A673 (cell line): Measurements from ENCODE around the gene ADCY6. TPM values are rescaled to one million over a fixed set of nuclear protein-coding genes. Genes with fewer than 3 reads are reported as not detected.
A peak's percentile ranks its signal among the peaks of the same experiment; 100 is the strongest.

ENCODE experiments used
- BruUV-seq: library from RNA; stranded (reverse); fragments of 400-500 nt; replicated peaks from 2 replicates; lab custom pipeline; 2021; lab: Mats Ljungman, UMichigan
- CTCF ChIA-PET: fragments of 300-600 bp; sonication (Branson Sonifier 250); formaldehyde crosslinking; loops from one replicate; lab custom pipeline; 2022; ENCODE audit warnings: antibody characterized with exemption; lab: Charles Lee
- POLR2A ChIA-PET: fragments of 300-600 bp; sonication (Branson Sonifier 250); formaldehyde crosslinking; loops from one replicate; lab custom pipeline; 2022; ENCODE audit warnings: antibody characterized with exemption; ENCODE audit not compliant: low non-redundant PET; lab: Charles Lee
- DNase-seq: peaks from one replicate; pipeline ENCODE4 v3.0.0-alpha.2; 2015; ENCODE audit warnings: low spot score
- H3K27ac ChIP-seq: fragments of 200-600 bp; sonication (generic); 2 replicates; pipeline ENCODE4 v1.5.1; 2016; ENCODE audit warnings: mixed run types, low read depth, mild to moderate bottlenecking, mixed read lengths, antibody characterized with exemption, low read length; ENCODE audit not compliant: poor library complexity, severe bottlenecking
- H3K27me3 ChIP-seq: fragments of 200-600 bp; sonication (generic); replicated peaks from 2 replicates; pipeline ENCODE4 v1.6.1; 2017; ENCODE audit warnings: mixed run types, low read depth, mild to moderate bottlenecking, mixed read lengths, antibody characterized with exemption, low read length; ENCODE audit not compliant: insufficient read depth, poor library complexity
- H3K36me3 ChIP-seq: fragments of 200-600 bp; sonication (generic); 2 replicates; pipeline ENCODE4 v1.6.1; 2016; ENCODE audit warnings: mixed run types, mild to moderate bottlenecking, mixed read lengths, antibody characterized with exemption, low read length; ENCODE audit not compliant: insufficient read depth, poor library complexity, severe bottlenecking
- H3K4me1 ChIP-seq: fragments of 200-600 bp; sonication (generic); 2 replicates; pipeline ENCODE4 v1.6.1; 2017; ENCODE audit warnings: mixed run types, mild to moderate bottlenecking, mixed read lengths, antibody characterized with exemption, low read length; ENCODE audit not compliant: insufficient read depth, poor library complexity, severe bottlenecking
- H3K4me3 ChIP-seq: fragments of 200-600 bp; sonication (generic); 2 replicates; pipeline ENCODE4 v1.5.1; 2016; ENCODE audit warnings: low read depth, mixed run types, mild to moderate bottlenecking, mixed read lengths, low read length; ENCODE audit not compliant: poor library complexity, severe bottlenecking
- H3K9me3 ChIP-seq: fragments of 200-600 bp; sonication (generic); 2 replicates; pipeline ENCODE4 v1.6.1; 2016; ENCODE audit warnings: mixed run types, low read depth, mild to moderate bottlenecking, mixed read lengths, antibody characterized with exemption, low read length; ENCODE audit not compliant: poor library complexity, severe bottlenecking
- CTCF ChIP-seq: fragments of 300-800, 200-600 bp; sonication (generic); conservative IDR thresholded peaks from 2 replicates; pipeline ENCODE4 v1.5.1; 2017; ENCODE audit warnings: low read depth, mild to moderate bottlenecking, antibody characterized with exemption, low read length, moderate library complexity, mixed read lengths
- EZH2 ChIP-seq: fragments of 200-600 bp; sonication (generic); IDR thresholded peaks from 2 replicates; pipeline ENCODE4 v1.6.1; 2017; ENCODE audit warnings: borderline replicate concordance, low read depth, mild to moderate bottlenecking, mixed read lengths, antibody characterized with exemption, low read length; ENCODE audit not compliant: poor library complexity, severe bottlenecking
- intact Hi-C: fragments of 100-400 bp; cut with micrococcal nuclease; formaldehyde crosslinking; loops from one replicate; pipeline ENCODE4 v1.10.0; 2022; ENCODE audit not compliant: unreplicated experiment
- total RNA-seq: library from RNA; stranded (reverse); gene quantifications from 2 replicates; pipeline ENCODE4 v1.2.3, GENCODE V29; 2021

Gene ADCY6
- total RNA-seq, 1 experiment from 2014 or later, result 6.8 TPM

- no peaks in the 10 kb centered on the region for H3K27me3 ChIP-seq
- ChIA-PET POLR2A (no interaction called here), CTCF (interaction anchor here (0.6 kb wide), 1 partner anchor 164 kb away, joined by 4 read pairs; no protein-coding TSS in a partner anchor)
- BruUV-seq, result no TSS peak
- no peaks in the 10 kb centered on the region for H3K36me3 ChIP-seq
- H3K4me3 ChIP-seq, result no peak overlapping the region
- DNase-seq, result no peak
- intact Hi-C loops, result no loop called here
- H3K4me1 ChIP-seq, result peaks cover 10% of the 10 kb centered on the region
- TF ChIP-seq EZH2 (no peak), CTCF (no peak)
- H3K9me3 ChIP-seq, result no peaks in the 10 kb centered on the region
- peak overlapping the region; percentile 16 for H3K27ac ChIP-seq
Observed at GRCh38 chr12:48780381-48781025, 8.4 kb downstream of the ADCY6 start.

GRCh38 chr12:48779869-48780268 is 9.0 kb downstream of the ADCY6 start:
- Histone ChIP-seq H3K36me3 (no peaks in the 10 kb centered on the region), H3K27ac (peak overlapping the region; percentile 16), H3K4me1 (peaks cover 10% of the 10 kb centered on the region), H3K27me3 (no peaks in the 10 kb centered on the region), H3K4me3 (no peak overlapping the region), H3K9me3 (no peaks in the 10 kb centered on the region)
- no TSS peak for BruUV-seq
- peak; percentile 50 for DNase-seq
- no peak for TF ChIP-seq CTCF
- TF ChIP-seq EZH2, result no peak
- POLR2A ChIA-PET, result no interaction called here
- intact Hi-C loops, result no loop called here
- CTCF ChIA-PET, result interaction anchor here (0.5 kb wide), 1 partner anchor 27 kb away, joined by 10 read pairs; no protein-coding TSS in a partner anchor

- H3K27ac ChIP-seq, result no peak overlapping the region
- H3K4me3 ChIP-seq, result no peak overlapping the region
- H3K9me3 ChIP-seq, result no peaks in the 10 kb centered on the region
- peaks cover 10% of the 10 kb centered on the region for H3K4me1 ChIP-seq
- CTCF ChIA-PET, result no interaction called here
- intact Hi-C loops, result no loop called here
- no TSS peak for BruUV-seq
- DNase-seq, result no peak
- TF ChIP-seq EZH2, result no peak
- TF ChIP-seq CTCF, result no peak
- H3K27me3 ChIP-seq, result no peaks in the 10 kb centered on the region
- H3K36me3 ChIP-seq, result no peaks in the 10 kb centered on the region
- POLR2A ChIA-PET, result no interaction called here
Observed at GRCh38 chr12:48777501-48778400, 11.1 kb downstream of the ADCY6 start.
